GM12875 (cell line): Measurements from ENCODE around the gene NAALADL2.

ENCODE experiments used
- H3K4me3 ChIP-seq: one replicate; pipeline ENCODE4 v1.5.1; 2011; ENCODE audit warnings: low read depth, low read length, control low read depth
- TF ChIP-seq, protein P1 (sequence below): IDR thresholded peaks from 2 replicates; pipeline ENCODE4 v1.5.1; 2011; ENCODE audit warnings: low read depth, mild to moderate bottlenecking, control low read depth, inconsistent platforms, low read length, moderate library complexity, borderline replicate concordance; ENCODE audit not compliant: insufficient read depth

NAALADL2 gene

GRCh38 chr3:175535351-175535750, 676.2 kb downstream of the NAALADL2 start:
- TF ChIP-seq, protein P1, sequence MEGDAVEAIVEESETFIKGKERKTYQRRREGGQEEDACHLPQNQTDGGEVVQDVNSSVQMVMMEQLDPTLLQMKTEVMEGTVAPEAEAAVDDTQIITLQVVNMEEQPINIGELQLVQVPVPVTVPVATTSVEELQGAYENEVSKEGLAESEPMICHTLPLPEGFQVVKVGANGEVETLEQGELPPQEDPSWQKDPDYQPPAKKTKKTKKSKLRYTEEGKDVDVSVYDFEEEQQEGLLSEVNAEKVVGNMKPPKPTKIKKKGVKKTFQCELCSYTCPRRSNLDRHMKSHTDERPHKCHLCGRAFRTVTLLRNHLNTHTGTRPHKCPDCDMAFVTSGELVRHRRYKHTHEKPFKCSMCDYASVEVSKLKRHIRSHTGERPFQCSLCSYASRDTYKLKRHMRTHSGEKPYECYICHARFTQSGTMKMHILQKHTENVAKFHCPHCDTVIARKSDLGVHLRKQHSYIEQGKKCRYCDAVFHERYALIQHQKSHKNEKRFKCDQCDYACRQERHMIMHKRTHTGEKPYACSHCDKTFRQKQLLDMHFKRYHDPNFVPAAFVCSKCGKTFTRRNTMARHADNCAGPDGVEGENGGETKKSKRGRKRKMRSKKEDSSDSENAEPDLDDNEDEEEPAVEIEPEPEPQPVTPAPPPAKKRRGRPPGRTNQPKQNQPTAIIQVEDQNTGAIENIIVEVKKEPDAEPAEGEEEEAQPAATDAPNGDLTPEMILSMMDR = no peak
- no peak overlapping the region for H3K4me3 ChIP-seq

DNA sequence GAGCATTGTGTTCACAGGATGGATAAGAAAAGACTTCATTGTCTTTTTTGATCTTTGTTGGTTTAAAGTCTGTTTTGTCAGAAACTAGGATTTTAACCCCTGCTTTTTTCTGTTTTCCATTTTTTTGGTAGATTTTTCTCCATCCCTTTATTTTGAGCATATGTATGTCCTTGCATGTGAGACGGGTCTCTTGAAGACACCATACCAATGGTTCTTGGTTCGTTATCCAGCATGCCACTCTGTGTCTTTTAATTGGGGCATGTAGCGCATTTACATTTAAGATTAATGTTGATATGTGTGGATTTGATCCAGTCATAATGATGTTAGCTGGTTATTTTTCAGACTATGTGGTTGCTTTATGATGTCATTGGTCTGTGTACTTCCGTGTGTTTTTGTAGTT, 687.0 kb downstream of the NAALADL2 start:
- TF ChIP-seq, protein P1 = no peak
- H3K4me3 ChIP-seq = no peak overlapping the region

DNA sequence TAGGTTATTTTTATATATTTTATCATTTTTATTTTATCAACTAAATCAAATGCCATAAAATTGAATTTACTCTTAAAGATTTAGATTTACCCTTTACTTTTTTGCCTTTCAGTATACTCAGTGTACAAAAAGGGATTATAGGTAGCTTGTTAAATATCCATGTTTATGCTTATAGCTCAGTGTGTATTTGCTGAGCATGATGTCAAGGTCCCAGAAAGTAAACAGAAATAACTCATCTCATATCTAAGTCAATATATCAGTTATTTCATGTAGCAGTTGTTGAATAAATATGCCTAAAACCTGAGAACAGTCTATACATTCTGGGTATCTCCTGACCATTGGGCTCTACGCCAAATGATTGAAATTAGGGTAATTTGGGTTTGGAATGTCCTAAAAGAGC, 693.8 kb downstream of the NAALADL2 start:
- TF ChIP-seq, protein P1 = no peak
- H3K4me3 ChIP-seq = no peak overlapping the region

GRCh38 chr3:175554801-175555200, 695.7 kb downstream of the NAALADL2 start:
- H3K4me3 ChIP-seq = no peak overlapping the region
- TF ChIP-seq, protein P1 = no peak

GRCh38 chr3:175558261-175558660, 699.1 kb downstream of the NAALADL2 start:
- TF ChIP-seq, protein P1 = no peak

DNA sequence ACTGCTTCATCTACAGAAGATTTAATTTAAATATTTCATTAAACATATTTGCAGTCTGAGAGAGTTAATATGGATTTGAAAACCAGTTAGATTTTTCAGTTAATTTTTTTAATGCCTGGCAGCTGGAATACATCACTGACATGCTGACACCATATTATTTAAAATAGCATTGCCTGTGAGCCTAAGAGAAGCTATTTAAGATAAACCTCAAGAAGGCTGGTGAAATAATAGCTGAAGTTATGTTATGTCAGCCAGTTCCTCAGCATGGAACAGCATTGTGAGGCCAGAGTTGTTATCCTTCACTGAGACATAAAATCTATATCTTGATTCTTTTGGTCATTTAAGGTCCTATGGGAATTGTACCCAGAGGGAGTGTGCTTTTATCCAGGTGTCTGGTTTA, 705.2 kb downstream of the NAALADL2 start:
- TF ChIP-seq, protein P1 = no peak
- H3K4me3 ChIP-seq = no peak overlapping the region

More at GRCh38 chr3:175558261-175558660, 699.1 kb downstream of the NAALADL2 start:
- H3K4me3 ChIP-seq = no peak overlapping the region

GRCh38 chr3:175571096-175571495, 712.0 kb downstream of the NAALADL2 start:
- H3K4me3 ChIP-seq = no peak overlapping the region
- TF ChIP-seq, protein P1 = no peak
